ENCODE measurements around the gene NR6A1.

DNA sequence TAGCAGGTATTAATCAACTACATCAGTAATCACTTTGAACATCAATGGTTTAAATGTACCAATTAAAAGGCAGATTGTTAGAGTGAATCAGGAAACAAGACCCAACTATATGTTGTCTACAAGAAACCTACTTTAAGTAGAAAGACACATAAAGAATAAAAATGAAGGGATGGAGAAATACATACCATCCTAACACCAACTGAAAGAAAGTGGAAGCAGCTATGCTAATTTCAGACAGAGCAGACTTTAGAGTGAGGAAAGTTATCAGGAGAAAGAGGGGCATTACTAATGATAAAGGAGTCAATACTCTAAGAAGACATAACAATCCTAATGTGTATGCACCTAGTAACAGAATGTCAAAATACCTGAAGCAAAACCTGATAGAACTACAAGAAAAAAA lies 125.8 kb downstream of the NR6A1 start:
- TF ChIP-seq, protein P1, sequence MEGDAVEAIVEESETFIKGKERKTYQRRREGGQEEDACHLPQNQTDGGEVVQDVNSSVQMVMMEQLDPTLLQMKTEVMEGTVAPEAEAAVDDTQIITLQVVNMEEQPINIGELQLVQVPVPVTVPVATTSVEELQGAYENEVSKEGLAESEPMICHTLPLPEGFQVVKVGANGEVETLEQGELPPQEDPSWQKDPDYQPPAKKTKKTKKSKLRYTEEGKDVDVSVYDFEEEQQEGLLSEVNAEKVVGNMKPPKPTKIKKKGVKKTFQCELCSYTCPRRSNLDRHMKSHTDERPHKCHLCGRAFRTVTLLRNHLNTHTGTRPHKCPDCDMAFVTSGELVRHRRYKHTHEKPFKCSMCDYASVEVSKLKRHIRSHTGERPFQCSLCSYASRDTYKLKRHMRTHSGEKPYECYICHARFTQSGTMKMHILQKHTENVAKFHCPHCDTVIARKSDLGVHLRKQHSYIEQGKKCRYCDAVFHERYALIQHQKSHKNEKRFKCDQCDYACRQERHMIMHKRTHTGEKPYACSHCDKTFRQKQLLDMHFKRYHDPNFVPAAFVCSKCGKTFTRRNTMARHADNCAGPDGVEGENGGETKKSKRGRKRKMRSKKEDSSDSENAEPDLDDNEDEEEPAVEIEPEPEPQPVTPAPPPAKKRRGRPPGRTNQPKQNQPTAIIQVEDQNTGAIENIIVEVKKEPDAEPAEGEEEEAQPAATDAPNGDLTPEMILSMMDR (IDR thresholded peaks at IDR 0.05) = no peak
- TF ChIP-seq POLR2A (IDR thresholded peaks at IDR 0.05) (no peak), POLR2AphosphoS5 (IDR thresholded peaks at IDR 0.05) (no peak), EP300 (IDR thresholded peaks at IDR 0.05) (no peak)
